GM21529 (cell line): ENCODE measurements around the gene TMEM178B.

ENCODE experiments used
- ATAC-seq: cut with Tn5 transposase; IDR thresholded peaks from one replicate; pipeline ENCODE4 v1.9.1; 2021; ENCODE audit not compliant: unreplicated experiment

The TMEM178B gene

GRCh38 chr7:141415999-141416398 is 342.1 kb downstream of the TMEM178B start:
- ATAC-seq = no peak

- ATAC-seq = no peak
These were observed 342.9 kb downstream of the TMEM178B start for GRCh38 chr7:141416650-141417270.

GRCh38 chr7:141417506-141417905 is 343.6 kb downstream of the TMEM178B start:
- ATAC-seq = no peak

GRCh38 chr7:141418066-141418465 is 344.2 kb downstream of the TMEM178B start:
- ATAC-seq = no peak

GRCh38 chr7:141421306-141421705 is 347.4 kb downstream of the TMEM178B start:
- ATAC-seq = no peak

GRCh38 chr7:141427134-141427533 is 353.3 kb downstream of the TMEM178B start:
- no peak for ATAC-seq

- no peak for ATAC-seq
These were observed 356.7 kb downstream of the TMEM178B start for GRCh38 chr7:141430455-141431139.

GRCh38 chr7:141431140-141431479 is 357.2 kb downstream of the TMEM178B start:
- ATAC-seq = no peak

GRCh38 chr7:141431711-141432110 is 357.8 kb downstream of the TMEM178B start:
- ATAC-seq = no peak

- no peak for ATAC-seq
These were observed 359.8 kb downstream of the TMEM178B start for GRCh38 chr7:141433698-141434097.

GRCh38 chr7:141436139-141436538 is 362.3 kb downstream of the TMEM178B start:
- no peak for ATAC-seq

GRCh38 chr7:141436575-141437075 is 362.8 kb downstream of the TMEM178B start:
- no peak for ATAC-seq

- no peak for ATAC-seq
These were observed 365.3 kb downstream of the TMEM178B start for GRCh38 chr7:141439164-141439563.

GRCh38 chr7:141439776-141440175 is 365.9 kb downstream of the TMEM178B start:
- ATAC-seq = no peak

GRCh38 chr7:141441837-141442627 is 368.2 kb downstream of the TMEM178B start:
- ATAC-seq = no peak

- no peak for ATAC-seq
These were observed 368.9 kb downstream of the TMEM178B start for GRCh38 chr7:141442781-141443180.

- ATAC-seq = no peak
These were observed 371.1 kb downstream of the TMEM178B start for GRCh38 chr7:141444961-141445360.

GRCh38 chr7:141451232-141451631 is 377.4 kb downstream of the TMEM178B start:
- no peak for ATAC-seq

GRCh38 chr7:141452911-141453310 is 379.0 kb downstream of the TMEM178B start:
- ATAC-seq = peak; percentile 78

- ATAC-seq = no peak
These were observed 380.5 kb downstream of the TMEM178B start for GRCh38 chr7:141454338-141454737.

- ATAC-seq = no peak
These were observed 381.9 kb downstream of the TMEM178B start for GRCh38 chr7:141455723-141456122.

- ATAC-seq = no peak
These were observed 382.4 kb downstream of the TMEM178B start for GRCh38 chr7:141456298-141456697.
